IMR-90 (cell line): ENCODE measurements around the gene LYZL1.

Experiments used
- BHLHE40 ChIP-seq: fragments of 150-350 bp; IDR thresholded peaks from 2 replicates; pipeline ENCODE4 v1.6.1; 2016; ENCODE audit warnings: mild to moderate bottlenecking, low read depth, low read length
- MAFK ChIP-seq: IDR thresholded peaks from 2 replicates; pipeline ENCODE4 v1.6.1; 2012; ENCODE audit warnings: low read depth, low read length, improper control_type of control experiment
- MAZ ChIP-seq: IDR thresholded peaks from 2 replicates; pipeline ENCODE4 v1.6.1; 2012; ENCODE audit warnings: low read depth, mild to moderate bottlenecking, low read length, improper control_type of control experiment, moderate library complexity, borderline replicate concordance
- MXI1 ChIP-seq: IDR thresholded peaks from 2 replicates; pipeline ENCODE4 v1.6.1; 2012; ENCODE audit warnings: low read depth, mild to moderate bottlenecking, low read length, moderate library complexity, borderline replicate concordance
- POLR2A ChIP-seq: IDR thresholded peaks from 2 replicates; pipeline ENCODE4 v1.6.1; 2012; ENCODE audit warnings: mild to moderate bottlenecking, low read depth, low read length
- RAD21 ChIP-seq: IDR thresholded peaks from 2 replicates; pipeline ENCODE4 v1.6.1; 2012; ENCODE audit warnings: low read length, improper control_type of control experiment
- RCOR1 ChIP-seq: IDR thresholded peaks from 2 replicates; pipeline ENCODE4 v1.6.1; 2012; ENCODE audit warnings: mild to moderate bottlenecking, low read length, improper control_type of control experiment; ENCODE audit not compliant: insufficient replicate concordance
- RFX5 ChIP-seq: IDR thresholded peaks from 2 replicates; pipeline ENCODE4 v1.8.0; 2012; ENCODE audit warnings: low read depth, mild to moderate bottlenecking, low read length, moderate library complexity
- SMC3 ChIP-seq: fragments of 150-350 bp; IDR thresholded peaks from 2 replicates; pipeline ENCODE4 v1.6.1; 2016; ENCODE audit warnings: low read depth, mild to moderate bottlenecking, antibody characterized with exemption, low read length, moderate library complexity
- TF ChIP-seq, protein P1 (sequence below): conservative IDR thresholded peaks from 2 replicates; pipeline ENCODE4 v1.5.1; 2012; ENCODE audit warnings: mild to moderate bottlenecking, low read depth, low read length, improper control_type of control experiment
- TF ChIP-seq, protein P2 (sequence below): fragments of 150-350 bp; IDR thresholded peaks from 2 replicates; pipeline ENCODE4 v1.6.1; 2016; ENCODE audit warnings: low read depth, mild to moderate bottlenecking, low read length, moderate library complexity, borderline replicate concordance
- TF ChIP-seq, protein P3 (sequence below): fragments of 150-350 bp; IDR thresholded peaks from 2 replicates; pipeline ENCODE4 v1.6.1; 2017; ENCODE audit warnings: mild to moderate bottlenecking, antibody characterized with exemption, low read length, low read depth

DNA sequence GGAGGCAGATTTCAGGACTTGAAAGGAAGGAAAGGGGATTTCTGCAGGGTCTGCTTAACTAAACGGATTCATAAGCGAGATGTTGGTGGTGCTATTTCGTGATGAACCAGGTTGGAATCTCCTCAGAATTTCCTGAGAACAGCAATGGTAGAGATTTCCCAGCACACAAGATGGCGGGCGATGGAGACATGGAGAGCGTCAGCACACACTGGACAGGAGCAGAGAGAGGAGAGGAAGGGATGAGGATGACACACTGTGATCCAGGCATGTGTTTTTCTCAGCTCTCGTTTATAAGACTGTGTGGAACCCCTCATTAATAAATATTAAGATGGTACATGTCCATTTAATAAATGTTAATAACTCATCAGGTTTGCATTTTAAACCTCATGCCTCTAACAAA lies 43.9 kb upstream of the LYZL1 start:
- TF ChIP-seq, protein P1, sequence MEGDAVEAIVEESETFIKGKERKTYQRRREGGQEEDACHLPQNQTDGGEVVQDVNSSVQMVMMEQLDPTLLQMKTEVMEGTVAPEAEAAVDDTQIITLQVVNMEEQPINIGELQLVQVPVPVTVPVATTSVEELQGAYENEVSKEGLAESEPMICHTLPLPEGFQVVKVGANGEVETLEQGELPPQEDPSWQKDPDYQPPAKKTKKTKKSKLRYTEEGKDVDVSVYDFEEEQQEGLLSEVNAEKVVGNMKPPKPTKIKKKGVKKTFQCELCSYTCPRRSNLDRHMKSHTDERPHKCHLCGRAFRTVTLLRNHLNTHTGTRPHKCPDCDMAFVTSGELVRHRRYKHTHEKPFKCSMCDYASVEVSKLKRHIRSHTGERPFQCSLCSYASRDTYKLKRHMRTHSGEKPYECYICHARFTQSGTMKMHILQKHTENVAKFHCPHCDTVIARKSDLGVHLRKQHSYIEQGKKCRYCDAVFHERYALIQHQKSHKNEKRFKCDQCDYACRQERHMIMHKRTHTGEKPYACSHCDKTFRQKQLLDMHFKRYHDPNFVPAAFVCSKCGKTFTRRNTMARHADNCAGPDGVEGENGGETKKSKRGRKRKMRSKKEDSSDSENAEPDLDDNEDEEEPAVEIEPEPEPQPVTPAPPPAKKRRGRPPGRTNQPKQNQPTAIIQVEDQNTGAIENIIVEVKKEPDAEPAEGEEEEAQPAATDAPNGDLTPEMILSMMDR: no peak
- TF ChIP-seq MAZ (no peak), SMC3 (no peak), POLR2A (no peak), MAFK (no peak), RCOR1 (no peak), RFX5 (no peak), RAD21 (no peak), MXI1 (no peak), BHLHE40 (no peak)
- TF ChIP-seq, protein P2, sequence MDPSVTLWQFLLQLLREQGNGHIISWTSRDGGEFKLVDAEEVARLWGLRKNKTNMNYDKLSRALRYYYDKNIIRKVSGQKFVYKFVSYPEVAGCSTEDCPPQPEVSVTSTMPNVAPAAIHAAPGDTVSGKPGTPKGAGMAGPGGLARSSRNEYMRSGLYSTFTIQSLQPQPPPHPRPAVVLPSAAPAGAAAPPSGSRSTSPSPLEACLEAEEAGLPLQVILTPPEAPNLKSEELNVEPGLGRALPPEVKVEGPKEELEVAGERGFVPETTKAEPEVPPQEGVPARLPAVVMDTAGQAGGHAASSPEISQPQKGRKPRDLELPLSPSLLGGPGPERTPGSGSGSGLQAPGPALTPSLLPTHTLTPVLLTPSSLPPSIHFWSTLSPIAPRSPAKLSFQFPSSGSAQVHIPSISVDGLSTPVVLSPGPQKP: no peak
- TF ChIP-seq, protein P3, sequence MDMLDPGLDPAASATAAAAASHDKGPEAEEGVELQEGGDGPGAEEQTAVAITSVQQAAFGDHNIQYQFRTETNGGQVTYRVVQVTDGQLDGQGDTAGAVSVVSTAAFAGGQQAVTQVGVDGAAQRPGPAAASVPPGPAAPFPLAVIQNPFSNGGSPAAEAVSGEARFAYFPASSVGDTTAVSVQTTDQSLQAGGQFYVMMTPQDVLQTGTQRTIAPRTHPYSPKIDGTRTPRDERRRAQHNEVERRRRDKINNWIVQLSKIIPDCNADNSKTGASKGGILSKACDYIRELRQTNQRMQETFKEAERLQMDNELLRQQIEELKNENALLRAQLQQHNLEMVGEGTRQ: no peak
